Keratinocyte (primary cell): ENCODE data around the gene SLC25A52. TPM values are rescaled to one million over a fixed set of nuclear protein-coding genes. Genes with fewer than 3 reads are reported as not detected.

ENCODE experiments used
- DNase-seq: peaks from one replicate; pipeline ENCODE4 v3.0.0-alpha.2; 2011; ENCODE audit warnings: low read depth, missing footprints, low spot score
- FAIRE-seq: peaks from 2 replicates; lab custom pipeline; 2011; peaks lifted over from hg19 to GRCh38; lab: Jason Lieb, UNC
- H2AFZ ChIP-seq: 2 replicates; pipeline ENCODE4 v1.6.0; 2012; ENCODE audit warnings: low read length, control low read depth, inconsistent platforms; ENCODE audit not compliant: control insufficient read depth
- H3K27ac ChIP-seq: 2 replicates; pipeline ENCODE4 v1.5.1; 2011; ENCODE audit warnings: low read length; ENCODE audit not compliant: control insufficient read depth, insufficient read depth
- H3K27me3 ChIP-seq: 3 replicates; pipeline ENCODE4 v1.6.0; 2011; ENCODE audit warnings: low read length; ENCODE audit not compliant: control insufficient read depth, insufficient read depth; ENCODE audit errors: extremely low read depth
- H3K36me3 ChIP-seq, 2 experiments: 2 replicates in 1 of 2; 3 replicates in 1 of 2; pipeline ENCODE4 v1.5.1; 2011; ENCODE audit warnings: low read length in 2 of 2, mild to moderate bottlenecking in 1 of 2; ENCODE audit not compliant: control insufficient read depth in 2 of 2, insufficient read depth in 2 of 2; ENCODE audit errors: extremely low read depth in 1 of 2
- H3K4me1 ChIP-seq: 3 replicates; pipeline ENCODE4 v1.5.1; 2011; ENCODE audit warnings: low read length; ENCODE audit not compliant: control insufficient read depth, insufficient read depth; ENCODE audit errors: extremely low read depth
- H3K4me2 ChIP-seq: 3 replicates; pipeline ENCODE4 v1.6.0; 2011; ENCODE audit warnings: low read depth, low read length; ENCODE audit not compliant: control insufficient read depth, insufficient read depth; ENCODE audit errors: extremely low read depth
- H3K4me3 ChIP-seq, 3 experiments: fragments of 200-600 bp in 1 of 3; sonication (generic) in 1 of 3; 2 replicates in 2 of 3; 3 replicates in 1 of 3; pipeline ENCODE4 v1.5.1; 2011 to 2016; ENCODE audit warnings: low read length in 3 of 3, mild to moderate bottlenecking in 3 of 3, control low read depth in 2 of 3, inconsistent platforms in 1 of 3, low read depth in 1 of 3, mixed read lengths in 1 of 3, mixed run types in 1 of 3, moderate library complexity in 1 of 3; ENCODE audit not compliant: control insufficient read depth in 2 of 3, insufficient read depth in 2 of 3; ENCODE audit errors: extremely low read depth in 1 of 3
- H3K79me2 ChIP-seq: 2 replicates; pipeline ENCODE4 v1.6.0; 2012; ENCODE audit warnings: low read length; ENCODE audit not compliant: control insufficient read depth, insufficient read depth
- H3K9ac ChIP-seq: 3 replicates; pipeline ENCODE4 v1.6.0; 2011; ENCODE audit warnings: low read length; ENCODE audit not compliant: control insufficient read depth, insufficient read depth; ENCODE audit errors: extremely low read depth
- H3K9me1 ChIP-seq: 3 replicates; pipeline ENCODE4 v1.6.0; 2011; ENCODE audit warnings: low read length; ENCODE audit not compliant: control insufficient read depth, insufficient read depth; ENCODE audit errors: extremely low read depth
- H3K9me3 ChIP-seq: 2 replicates; pipeline ENCODE4 v1.5.1; 2012; ENCODE audit warnings: low read depth, low read length; ENCODE audit not compliant: control insufficient read depth
- H4K20me1 ChIP-seq: 3 replicates; pipeline ENCODE4 v1.6.0; 2011; ENCODE audit warnings: low read length; ENCODE audit not compliant: control insufficient read depth, insufficient read depth; ENCODE audit errors: extremely low read depth
- CTCF ChIP-seq, 3 experiments: IDR thresholded peaks in 1 of 3; conservative IDR thresholded peaks in 1 of 3; optimal IDR thresholded peaks in 1 of 3; 2 replicates in 2 of 3; 3 replicates in 1 of 3; pipeline versions ENCODE3 to v1.5.1; 2011; ENCODE audit warnings: low read length in 3 of 3, mild to moderate bottlenecking in 3 of 3, moderate library complexity in 2 of 3, control low read depth in 1 of 3, inconsistent platforms in 1 of 3; ENCODE audit not compliant: insufficient read depth in 2 of 3; ENCODE audit errors: extremely low read depth in 1 of 3
- EZH2 ChIP-seq: IDR thresholded peaks from one replicate; pipeline ENCODE4 v1.6.1; 2012; ENCODE audit warnings: inconsistent platforms, mild to moderate bottlenecking, low read length, moderate library complexity
- dilution Hi-C: fragments of 300-500 bp; cut with MboI; formaldehyde crosslinking; loops from one replicate; pipeline ENCODE4 v1.7.0; 2020; ENCODE audit warnings: low sequenced_read_pairs; ENCODE audit not compliant: extremely low pct_ligation_motif_present
- polyA plus RNA-seq, 5 experiments: library from polyadenylated mRNA; depleted of rRNA in 3 of 5; stranded (reverse) in 3 of 5; stranded (forward) in 1 of 5; unstranded in 1 of 5; fragments of >200 nt; gene quantifications; 1 replicate in 1 of 5; 2 replicates in 3 of 5; 3 replicates in 1 of 5; pipeline versions ENCODE4 v1.2.1 to v1.2.3, GENCODE V29; 2011 to 2012; ENCODE audit warnings: missing spikeins in 2 of 5, low read depth in 1 of 5, low replicate concordance in 1 of 5

The SLC25A52 gene
- polyA plus RNA-seq, 1 donor (not counting 4 experiments of a cell fraction or from before 2014, with no cell fraction given): not detected

- Histone ChIP-seq H3K27ac (no peak overlapping the region), H3K4me1 (no peaks in the 10 kb centered on the region), H2AFZ (no peak overlapping the region), H3K9ac (no peak overlapping the region), H3K36me3 (no peaks in the 10 kb centered on the region), H3K79me2 (no peaks in the 10 kb centered on the region), H3K9me1 (no peaks in the 10 kb centered on the region), H3K4me2 (no peak overlapping the region), H3K9me3 (no peaks in the 10 kb centered on the region), H3K4me3 (no peak overlapping the region), H4K20me1 (no peaks in the 10 kb centered on the region), H3K27me3 (no peaks in the 10 kb centered on the region)
- FAIRE-seq (no peak), DNase-seq (no peak)
- dilution Hi-C loops: no loop called here
- no peak for TF ChIP-seq EZH2
- no peak for TF ChIP-seq CTCF (optimal IDR thresholded peaks at IDR 0.05 in 1 of 3, IDR thresholded peaks at IDR 0.05 in 1 of 3, conservative IDR thresholded peaks at IDR 0.05 in 1 of 3; ENCODE audit: extremely low read depth in 1 of 3, insufficient read depth in 2 of 3, low read length in 3 of 3)
These were observed 28.7 kb upstream of the SLC25A52 start for GRCh38 chr18:31789409-31789808.

DNA sequence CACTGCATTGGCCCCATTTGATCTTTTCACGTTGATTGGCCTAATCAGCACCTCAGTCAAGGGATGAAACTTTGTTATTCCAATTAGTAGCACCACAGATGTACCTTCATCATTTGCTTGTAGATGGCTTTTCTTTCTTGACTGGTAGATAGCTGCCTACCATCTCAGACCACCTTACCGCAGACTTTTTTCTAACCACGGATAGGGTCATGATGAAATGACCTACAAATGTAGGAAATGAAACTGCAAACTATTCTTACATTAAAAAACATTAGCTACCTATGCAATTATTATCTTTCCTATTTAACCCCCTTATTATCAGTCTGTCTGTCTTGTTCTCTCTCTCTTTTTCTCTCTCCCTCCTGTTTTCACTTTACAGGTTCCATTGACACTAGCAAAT is 22.4 kb upstream of the SLC25A52 start:
- Histone ChIP-seq H4K20me1 (no peaks in the 10 kb centered on the region), H3K9me3 (peaks cover 3% of the 10 kb centered on the region), H3K9ac (no peak overlapping the region), H2AFZ (no peak overlapping the region), H3K4me2 (no peak overlapping the region), H3K4me3 (no peak overlapping the region), H3K27me3 (no peaks in the 10 kb centered on the region), H3K9me1 (no peaks in the 10 kb centered on the region), H3K27ac (no peak overlapping the region), H3K36me3 (no peaks in the 10 kb centered on the region), H3K4me1 (no peaks in the 10 kb centered on the region), H3K79me2 (no peaks in the 10 kb centered on the region)
- no peak for FAIRE-seq
- no peak for TF ChIP-seq EZH2
- TF ChIP-seq CTCF (optimal IDR thresholded peaks at IDR 0.05 in 1 of 3, IDR thresholded peaks at IDR 0.05 in 1 of 3, conservative IDR thresholded peaks at IDR 0.05 in 1 of 3; ENCODE audit: extremely low read depth in 1 of 3, insufficient read depth in 2 of 3, low read length in 3 of 3): no peak
- dilution Hi-C loops: no loop called here
- no peak for DNase-seq
